Neuronal stem cell (in vitro differentiated cells): Measurements from ENCODE around the gene NBPF26.
"Not testable (repeated sequence)": the region's sequence is repeated elsewhere in the genome, so short reads cannot be mapped to it uniquely, and the experiment has no call there.

Experiments used
- DNase-seq: peaks from one replicate; pipeline ENCODE4 v3.0.0-alpha.2; 2013; ENCODE audit warnings: low spot score
- H2AFZ ChIP-seq: one replicate; pipeline ENCODE4 v1.6.1; 2013; ENCODE audit warnings: mild to moderate bottlenecking, low read length, inconsistent platforms
- H2AK5ac ChIP-seq: 2 replicates; pipeline ENCODE4 v1.6.1; 2013; ENCODE audit warnings: low read depth, mild to moderate bottlenecking, inconsistent platforms, low read length, moderate library complexity, mixed read lengths
- H2BK120ac ChIP-seq: 2 replicates; pipeline ENCODE4 v1.6.1; 2013; ENCODE audit warnings: low read depth, mild to moderate bottlenecking, inconsistent platforms, low read length, moderate library complexity, mixed read lengths
- H2BK12ac ChIP-seq: one replicate; pipeline ENCODE4 v1.6.1; 2013; ENCODE audit warnings: low read length, inconsistent platforms
- H2BK15ac ChIP-seq: 2 replicates; pipeline ENCODE4 v1.6.1; 2013; ENCODE audit warnings: mild to moderate bottlenecking, low read length, inconsistent platforms, mixed read lengths
- H2BK5ac ChIP-seq: one replicate; pipeline ENCODE4 v1.6.1; 2013; ENCODE audit warnings: inconsistent platforms, mild to moderate bottlenecking, low read length, moderate library complexity
- H3K14ac ChIP-seq: one replicate; pipeline ENCODE4 v1.6.1; 2013; ENCODE audit warnings: low read length, inconsistent platforms
- H3K18ac ChIP-seq: 2 replicates; pipeline ENCODE4 v1.6.1; 2013; ENCODE audit warnings: low read length, inconsistent platforms
- H3K23ac ChIP-seq: 2 replicates; pipeline ENCODE4 v1.6.1; 2013; ENCODE audit warnings: low read depth, mild to moderate bottlenecking, mixed read lengths, low read length, inconsistent platforms; ENCODE audit not compliant: poor library complexity
- H3K27ac ChIP-seq: replicated peaks from 3 replicates; pipeline ENCODE4 v1.5.1; 2013; ENCODE audit warnings: low read length, inconsistent platforms
- H3K27me3 ChIP-seq, 3 experiments: 2 replicates each; pipeline ENCODE4 v1.6.1; 2013; ENCODE audit warnings: low read length in 3 of 3, mild to moderate bottlenecking in 2 of 3, inconsistent platforms in 1 of 3, low read depth in 1 of 3, mixed read lengths in 1 of 3, moderate library complexity in 1 of 3; ENCODE audit not compliant: control insufficient read depth in 3 of 3, insufficient read depth in 3 of 3
- H3K36me3 ChIP-seq, 2 donors: replicated peaks in 1 of 2; 2 replicates each; pipeline ENCODE4 v1.6.1; 2013; ENCODE audit warnings: low read length in 2 of 2; ENCODE audit not compliant: control insufficient read depth in 2 of 2, insufficient read depth in 2 of 2
- H3K4ac ChIP-seq: 2 replicates; pipeline ENCODE4 v1.6.1; 2013; ENCODE audit warnings: inconsistent platforms, mild to moderate bottlenecking, low read length, moderate library complexity
- H3K4me1 ChIP-seq, 2 donors: 1 replicate in 1 of 2; 2 replicates in 1 of 2; pipeline ENCODE4 v1.6.1; 2013; ENCODE audit warnings: low read length in 2 of 2, low read depth in 1 of 2; ENCODE audit not compliant: control insufficient read depth in 2 of 2, insufficient read depth in 1 of 2
- H3K4me2 ChIP-seq: one replicate; pipeline ENCODE4 v1.6.1; 2013; ENCODE audit warnings: mild to moderate bottlenecking, low read length, inconsistent platforms; ENCODE audit not compliant: insufficient read depth, poor library complexity, severe bottlenecking
- H3K4me3 ChIP-seq, 2 donors: 2 replicates each; pipeline ENCODE4 v1.5.1; 2013; ENCODE audit warnings: low read length in 2 of 2, mild to moderate bottlenecking in 2 of 2, inconsistent platforms in 1 of 2, moderate library complexity in 1 of 2
- H3K79me1 ChIP-seq: one replicate; pipeline ENCODE4 v1.6.1; 2013; ENCODE audit warnings: low read depth, mild to moderate bottlenecking, inconsistent platforms, low read length, moderate library complexity
- H3K9ac ChIP-seq: one replicate; pipeline ENCODE4 v1.6.1; 2013; ENCODE audit warnings: mild to moderate bottlenecking, low read depth, low read length, inconsistent platforms; ENCODE audit not compliant: poor library complexity
- H3K9me3 ChIP-seq, 2 donors: replicated peaks in 1 of 2; 2 replicates each; pipeline versions ENCODE3 to v1.6.1; 2013; ENCODE audit warnings: low read length in 2 of 2, mild to moderate bottlenecking in 2 of 2, inconsistent platforms in 1 of 2, low read depth in 1 of 2, mixed read lengths in 1 of 2, moderate library complexity in 1 of 2; ENCODE audit not compliant: control insufficient read depth in 2 of 2, insufficient read depth in 1 of 2
- H4K8ac ChIP-seq: one replicate; pipeline ENCODE4 v1.6.1; 2013; ENCODE audit warnings: low read depth, mild to moderate bottlenecking, inconsistent platforms, low read length, moderate library complexity
- H4K91ac ChIP-seq: one replicate; pipeline ENCODE4 v1.6.1; 2013; ENCODE audit warnings: low read length, low read depth, mild to moderate bottlenecking, inconsistent platforms; ENCODE audit not compliant: poor library complexity
- WGBS, 2 donors: extraction: QIAGEN DNeasy Blood & Tissue Kit; methylation state at CpG; one replicate each; pipeline ENCODE4 v1.1.7; 2013; ENCODE audit warnings: missing lambda C conversion rate in 2 of 2, mixed read lengths in 1 of 2; ENCODE audit not compliant: insufficient read length in 2 of 2, insufficient replicate concordance in 1 of 2; ENCODE audit errors: extremely low coverage in 2 of 2; 5-methylcytosine and 5-hydroxymethylcytosine counted together

Gene NBPF26

DNA sequence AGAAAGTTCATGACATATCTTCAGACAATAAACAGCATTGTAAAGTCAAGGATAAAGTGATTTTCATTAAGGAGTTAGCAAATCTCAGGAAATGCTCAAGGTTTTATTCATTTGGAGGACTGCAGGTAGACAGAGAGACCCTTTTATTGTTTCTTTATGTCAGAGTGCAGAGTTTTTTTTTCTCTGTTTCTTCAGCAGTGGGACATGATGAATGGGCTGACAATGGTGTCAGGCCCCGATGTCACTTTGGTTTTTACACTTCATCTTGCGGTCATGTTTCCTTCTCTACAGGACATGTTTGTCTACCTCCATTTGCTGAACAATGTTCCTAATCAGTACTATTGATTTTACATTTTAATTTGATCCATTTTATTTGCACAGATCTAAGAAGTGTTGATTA lies 134.4 kb downstream of the NBPF26 start:
- not testable (repeated sequence) for H3K23ac ChIP-seq, H3K4me1 ChIP-seq, H4K91ac ChIP-seq, H2BK120ac ChIP-seq, H3K18ac ChIP-seq, H3K79me1 ChIP-seq, H3K14ac ChIP-seq, H4K8ac ChIP-seq, H2AFZ ChIP-seq, H3K4me3 ChIP-seq, H3K36me3 ChIP-seq, H3K4me2 ChIP-seq, H3K9me3 ChIP-seq, H2BK15ac ChIP-seq, H3K27ac ChIP-seq, H2BK12ac ChIP-seq, H3K4ac ChIP-seq, H3K27me3 ChIP-seq, H2AK5ac ChIP-seq, H3K9ac ChIP-seq, DNase-seq, H2BK5ac ChIP-seq
- WGBS, 2 donors = no CpG with 5 or more reads among the region's 2 CpGs

DNA sequence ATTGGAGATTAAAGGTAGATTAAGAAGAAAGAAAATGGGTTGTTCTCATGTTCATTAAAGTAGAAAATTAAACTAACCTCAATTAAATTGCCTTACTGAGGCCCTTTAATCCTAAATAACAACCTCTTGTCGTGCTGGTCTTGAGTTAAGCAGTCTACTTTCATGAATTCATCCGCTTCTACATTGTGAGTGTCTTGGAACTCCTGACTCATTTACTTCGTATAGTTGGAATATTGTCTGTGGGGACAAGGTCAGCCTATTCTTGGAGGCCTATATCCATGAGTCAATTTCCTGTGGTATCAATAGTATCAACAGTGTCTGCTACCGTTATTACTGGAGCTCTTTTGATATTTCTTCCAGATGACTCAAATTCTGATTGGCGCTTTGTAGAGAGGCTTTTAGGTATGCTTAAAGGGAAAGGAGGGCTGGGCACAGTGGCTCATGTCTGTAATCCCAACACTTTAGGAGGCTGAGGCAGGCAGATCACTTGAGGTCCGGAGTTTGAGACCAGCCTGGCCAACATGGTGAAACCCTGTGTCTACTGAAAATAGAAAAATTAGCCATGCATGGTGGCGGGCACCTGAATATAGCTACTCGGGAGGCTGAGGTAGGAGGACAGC lies 136.0 kb downstream of the NBPF26 start:
- H3K36me3 ChIP-seq, H2BK5ac ChIP-seq, H3K9me3 ChIP-seq, H2AFZ ChIP-seq, H4K8ac ChIP-seq, H2BK120ac ChIP-seq, H2BK15ac ChIP-seq, H3K27me3 ChIP-seq, H3K23ac ChIP-seq, H2AK5ac ChIP-seq, H3K4ac ChIP-seq, H2BK12ac ChIP-seq, H3K4me2 ChIP-seq, H3K9ac ChIP-seq, H3K27ac ChIP-seq, H3K4me3 ChIP-seq, H3K79me1 ChIP-seq, DNase-seq, H3K4me1 ChIP-seq, H3K14ac ChIP-seq, H4K91ac ChIP-seq, H3K18ac ChIP-seq: not testable (repeated sequence)
- WGBS, 2 donors = no CpG with 5 or more reads among the region's 8 CpGs

DNA sequence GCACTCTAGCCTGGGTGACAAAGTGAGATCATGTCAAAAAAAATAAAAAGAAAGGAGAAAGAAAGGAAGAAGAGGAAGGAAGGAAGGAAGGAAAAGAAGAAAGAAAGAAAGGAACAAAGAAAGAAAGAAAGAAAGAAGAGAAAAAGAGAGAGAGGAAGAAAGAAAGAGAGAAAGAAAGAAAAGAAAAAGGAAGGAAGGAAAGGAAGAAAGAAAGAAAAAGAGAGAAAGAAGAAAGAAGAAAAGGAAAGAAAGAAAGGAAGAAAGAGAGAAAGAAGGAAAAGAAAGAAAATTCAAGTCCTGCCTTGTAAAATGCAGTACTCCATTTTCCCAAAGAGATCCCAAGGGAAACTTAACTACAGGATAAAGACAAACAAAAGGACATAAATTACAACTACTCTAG lies 154.5 kb downstream of the NBPF26 start:
- not testable (repeated sequence) for H3K4me2 ChIP-seq, H2AK5ac ChIP-seq, H4K8ac ChIP-seq, H2BK15ac ChIP-seq, H3K4ac ChIP-seq, H3K9me3 ChIP-seq, H3K14ac ChIP-seq, H2AFZ ChIP-seq, H2BK5ac ChIP-seq, H4K91ac ChIP-seq, H3K23ac ChIP-seq, H3K4me1 ChIP-seq, DNase-seq, H2BK12ac ChIP-seq, H3K4me3 ChIP-seq, H3K36me3 ChIP-seq, H2BK120ac ChIP-seq, H3K9ac ChIP-seq, H3K79me1 ChIP-seq, H3K27me3 ChIP-seq, H3K27ac ChIP-seq, H3K18ac ChIP-seq

DNA sequence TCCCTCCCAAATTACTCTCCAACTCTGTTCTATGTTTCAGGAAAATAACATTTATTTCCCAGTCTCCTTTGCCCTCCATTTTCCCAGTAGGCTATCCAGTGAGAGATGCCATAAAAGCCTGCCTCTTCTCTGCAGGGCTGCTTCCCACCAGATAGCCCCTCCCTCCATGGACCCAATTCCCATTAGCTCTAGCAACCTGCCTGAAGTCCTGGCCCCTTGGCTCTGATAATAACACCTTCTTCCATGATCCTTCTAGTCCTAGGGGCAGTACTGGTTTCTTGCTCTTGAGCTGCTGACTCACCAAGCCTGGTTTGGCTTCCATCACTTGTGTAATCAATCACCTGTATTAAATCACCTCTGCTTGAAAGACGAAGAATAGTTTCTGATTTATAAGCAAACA lies 156.3 kb downstream of the NBPF26 start:
- H3K4ac ChIP-seq, H3K9ac ChIP-seq, H3K27ac ChIP-seq, H4K8ac ChIP-seq, H2BK15ac ChIP-seq, H2BK120ac ChIP-seq, H3K14ac ChIP-seq, H3K4me3 ChIP-seq, H3K9me3 ChIP-seq, H3K4me2 ChIP-seq, H3K18ac ChIP-seq, H4K91ac ChIP-seq, H2AK5ac ChIP-seq, H2BK12ac ChIP-seq, DNase-seq, H3K36me3 ChIP-seq, H3K4me1 ChIP-seq, H3K27me3 ChIP-seq, H2AFZ ChIP-seq, H2BK5ac ChIP-seq, H3K23ac ChIP-seq, H3K79me1 ChIP-seq: not testable (repeated sequence)
- no CpG with 5 or more reads among the region's 1 CpG for WGBS, 2 donors
